Vagina (tissue), 2 donors: ENCODE data around the gene BUB1B.

Source experiments
- POLR2AphosphoS5 ChIP-seq, 2 donors: sonication (generic); formaldehyde crosslinking; IDR thresholded peaks; one replicate each; pipeline ENCODE4 v1.9.0; 2017; ENCODE audit warnings: antibody characterized with exemption in 2 of 2, mild to moderate bottlenecking in 2 of 2, low read depth in 1 of 2; ENCODE audit not compliant: insufficient read depth in 1 of 2
- TF ChIP-seq, protein P1 (sequence below), 3 experiments: fragments of 450-650 bp in 2 of 3; fragments of 200-600 bp in 1 of 3; sonication (generic) in 1 of 3; IDR thresholded peaks; one replicate each; pipeline ENCODE4 v1.5.1; 2017 to 2019; ENCODE audit warnings: antibody characterized with exemption in 3 of 3, mild to moderate bottlenecking in 2 of 3, moderate library complexity in 2 of 3

DNA sequence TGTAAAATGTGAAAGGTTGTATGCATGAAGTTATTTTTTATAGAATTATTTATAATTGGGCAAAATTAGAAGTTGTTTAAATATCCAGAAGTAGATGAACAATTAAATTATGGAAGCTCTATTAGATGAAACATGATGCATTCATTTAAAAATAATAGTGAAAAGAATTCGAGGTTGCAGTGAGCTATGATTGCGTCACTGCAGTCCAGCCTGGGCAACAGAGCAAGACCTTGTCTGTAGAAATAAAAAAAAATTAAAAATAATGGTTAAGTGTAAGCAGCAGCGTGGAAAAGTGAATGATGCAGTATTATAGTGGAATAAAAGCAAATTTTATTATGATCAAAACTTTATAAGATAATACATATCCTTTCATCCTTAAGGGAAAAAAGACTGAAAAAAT lies 14.3 kb downstream of the BUB1B start:
- TF ChIP-seq, protein P1, sequence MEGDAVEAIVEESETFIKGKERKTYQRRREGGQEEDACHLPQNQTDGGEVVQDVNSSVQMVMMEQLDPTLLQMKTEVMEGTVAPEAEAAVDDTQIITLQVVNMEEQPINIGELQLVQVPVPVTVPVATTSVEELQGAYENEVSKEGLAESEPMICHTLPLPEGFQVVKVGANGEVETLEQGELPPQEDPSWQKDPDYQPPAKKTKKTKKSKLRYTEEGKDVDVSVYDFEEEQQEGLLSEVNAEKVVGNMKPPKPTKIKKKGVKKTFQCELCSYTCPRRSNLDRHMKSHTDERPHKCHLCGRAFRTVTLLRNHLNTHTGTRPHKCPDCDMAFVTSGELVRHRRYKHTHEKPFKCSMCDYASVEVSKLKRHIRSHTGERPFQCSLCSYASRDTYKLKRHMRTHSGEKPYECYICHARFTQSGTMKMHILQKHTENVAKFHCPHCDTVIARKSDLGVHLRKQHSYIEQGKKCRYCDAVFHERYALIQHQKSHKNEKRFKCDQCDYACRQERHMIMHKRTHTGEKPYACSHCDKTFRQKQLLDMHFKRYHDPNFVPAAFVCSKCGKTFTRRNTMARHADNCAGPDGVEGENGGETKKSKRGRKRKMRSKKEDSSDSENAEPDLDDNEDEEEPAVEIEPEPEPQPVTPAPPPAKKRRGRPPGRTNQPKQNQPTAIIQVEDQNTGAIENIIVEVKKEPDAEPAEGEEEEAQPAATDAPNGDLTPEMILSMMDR (IDR thresholded peaks at IDR 0.05) = no peak
- no peak for TF ChIP-seq POLR2AphosphoS5 (IDR thresholded peaks at IDR 0.05; ENCODE audit: insufficient read depth in 1 of 2, low read depth in 1 of 2)
